Measurements from ENCODE around the gene C1orf159.

C1orf159 gene

GRCh38 chr1:1132956-1133750, 17.3 kb upstream of the C1orf159 start:
- ChIA-PET CTCF (interaction anchor here (0.6 to 1.2 kb wide), 2 partner anchors 11 to 150 kb away, joined by 3 to 4 read pairs; no protein-coding TSS in a partner anchor), POLR2A (no interaction called here)
- H3K9me3 ChIP-seq (ENCODE audit: control insufficient read depth, insufficient read depth, low read depth, low read length), result no peaks in the 10 kb centered on the region
- H3K36me3 ChIP-seq (ENCODE audit: control insufficient read depth in 2 of 2, insufficient read depth in 1 of 2, low read length in 2 of 2), result no peaks in the 10 kb centered on the region
- H3K27ac ChIP-seq (ENCODE audit: extremely low read depth, low read depth, low read length), result no peak overlapping the region
- no peaks in the 10 kb centered on the region for H3K4me1 ChIP-seq (ENCODE audit: control insufficient read depth, insufficient read depth, low read length)
- TF ChIP-seq ZNF311 (tag by site-specific recombination; IDR thresholded peaks at IDR 0.05; ENCODE audit: borderline replicate concordance) (no peak), ZNF449 (tag by site-specific recombination; IDR thresholded peaks at IDR 0.05) (no peak), OSR2 (tag by site-specific recombination; IDR thresholded peaks at IDR 0.05) (no peak), ZNF132 (tag by site-specific recombination; IDR thresholded peaks at IDR 0.05; ENCODE audit: borderline replicate concordance) (no peak), ZNF571 (tag by site-specific recombination; IDR thresholded peaks at IDR 0.05) (no peak), ZBTB21 (tag by site-specific recombination; IDR thresholded peaks at IDR 0.05) (no peak), ZNF19 (tag by site-specific recombination; IDR thresholded peaks at IDR 0.05; ENCODE audit: low read depth) (no peak), ZNF768 (tag by site-specific recombination; IDR thresholded peaks at IDR 0.05) (no peak), ZNF639 (tag by site-specific recombination; IDR thresholded peaks at IDR 0.05) (no peak), ZNF488 (tag by site-specific recombination; IDR thresholded peaks at IDR 0.05) (no peak), ZBTB1 (tag by site-specific recombination; IDR thresholded peaks at IDR 0.05) (no peak), ZNF138 (tag by site-specific recombination; IDR thresholded peaks at IDR 0.05; ENCODE audit: borderline replicate concordance) (no peak), ZNF530 (tag by site-specific recombination; IDR thresholded peaks at IDR 0.05; ENCODE audit: low read depth) (no peak)
- H3K4me3 ChIP-seq (ENCODE audit: low read depth, low read length), result no peak overlapping the region

- ChIA-PET CTCF (no interaction called here), POLR2A (no interaction called here)
- Histone ChIP-seq H3K9me3 (ENCODE audit: control insufficient read depth, insufficient read depth, low read depth, low read length) (no peaks in the 10 kb centered on the region), H3K4me3 (ENCODE audit: low read depth, low read length) (no peak overlapping the region), H3K27ac (ENCODE audit: extremely low read depth, low read depth, low read length) (no peak overlapping the region), H3K36me3 (ENCODE audit: control insufficient read depth in 2 of 2, insufficient read depth in 1 of 2, low read length in 2 of 2) (no peaks in the 10 kb centered on the region), H3K4me1 (ENCODE audit: control insufficient read depth, insufficient read depth, low read length) (no peaks in the 10 kb centered on the region)
- no peak for TF ChIP-seq ZNF155 (tag by site-specific recombination; IDR thresholded peaks at IDR 0.05)
- no peak for TF ChIP-seq ZNF132 (tag by site-specific recombination; IDR thresholded peaks at IDR 0.05; ENCODE audit: borderline replicate concordance)
- no peak for TF ChIP-seq ZNF140 (tag by site-specific recombination; IDR thresholded peaks at IDR 0.05)
- TF ChIP-seq ZNF274 (IDR thresholded peaks at IDR 0.05; ENCODE audit: low read length), result no peak
- no peak for TF ChIP-seq ZNF274 (tag by site-specific recombination; IDR thresholded peaks at IDR 0.05; ENCODE audit: borderline replicate concordance)
- TF ChIP-seq ZNF26 (tag by site-specific recombination; IDR thresholded peaks at IDR 0.05), result no peak
- no peak for TF ChIP-seq ZNF362 (tag by site-specific recombination; IDR thresholded peaks at IDR 0.05)
- no peak for TF ChIP-seq ZNF350 (tag by site-specific recombination; IDR thresholded peaks at IDR 0.05)
- TF ChIP-seq ZNF2 (tag by site-specific recombination; IDR thresholded peaks at IDR 0.05), result no peak
- TF ChIP-seq ELK4 (IDR thresholded peaks at IDR 0.05; ENCODE audit: borderline replicate concordance, low read depth, low read length), result no peak
- TF ChIP-seq ZNF777 (tag by site-specific recombination; IDR thresholded peaks at IDR 0.05; ENCODE audit: borderline replicate concordance), result no peak
- TF ChIP-seq ZNF785 (tag by site-specific recombination; IDR thresholded peaks at IDR 0.05), result no peak
- no peak for TF ChIP-seq ZNF214 (tag by site-specific recombination; IDR thresholded peaks at IDR 0.05; ENCODE audit: borderline replicate concordance)
- no peak for TF ChIP-seq ZBTB48 (tag by site-specific recombination; IDR thresholded peaks at IDR 0.05)
Observed at GRCh38 chr1:1132042-1132950, 16.4 kb upstream of the C1orf159 start.
